ENCODE measurements around the gene KLF11.
"Not testable (repeated sequence)": the region's sequence is repeated elsewhere in the genome, so short reads cannot be mapped to it uniquely, and the experiment has no call there.

Gene KLF11

DNA sequence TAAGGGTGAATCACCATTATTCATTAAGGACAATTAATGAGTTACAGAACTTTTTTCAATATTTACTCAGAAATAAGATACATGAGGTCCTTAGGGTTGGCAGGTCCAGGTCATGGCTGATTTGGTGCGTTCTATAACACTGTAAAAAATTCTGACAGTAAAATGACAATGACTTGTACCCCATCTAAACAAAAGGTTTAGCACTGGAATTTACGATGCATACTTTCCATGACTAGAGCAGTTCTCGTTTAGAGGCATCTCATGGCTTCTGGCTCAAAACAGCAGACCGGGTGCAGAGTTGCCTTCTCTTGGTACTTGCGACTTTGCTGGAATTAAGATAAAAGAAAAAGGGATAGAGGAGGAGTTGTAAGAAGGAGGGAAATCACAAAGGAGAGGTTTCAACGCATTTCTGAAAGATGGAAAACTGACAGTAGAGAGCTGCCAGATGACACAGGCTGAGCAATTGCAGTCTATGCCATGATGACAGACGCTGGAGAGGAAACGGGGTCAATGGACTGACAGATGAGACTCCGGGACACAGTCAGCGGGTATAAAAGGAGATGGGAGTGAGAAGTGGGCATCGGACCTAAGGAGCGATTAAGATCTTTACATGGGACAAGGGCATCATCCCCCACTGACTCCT lies 41.0 kb downstream of the KLF11 start:
- Histone ChIP-seq H3K36me3 (ENCODE audit: control insufficient read depth in 2 of 2, insufficient read depth in 2 of 2, low read length in 2 of 2) (no peaks in the 10 kb centered on the region), H3K4me1 (ENCODE audit: control insufficient read depth in 2 of 2, insufficient read depth in 2 of 2, low read length in 2 of 2) (peaks cover 0 to under 1% of the 10 kb centered on the region in 2 donors), H3K27ac (ENCODE audit: low read depth in 2 of 2, low read length in 2 of 2) (no peak overlapping the region), H3K4me3 (ENCODE audit: low read length in 2 of 2) (no peak overlapping the region), H3K27me3 (ENCODE audit: control insufficient read depth in 2 of 2, insufficient read depth in 2 of 2, low read length in 2 of 2) (peaks cover 18 to 27% of the 10 kb centered on the region in 2 donors), H3K9me3 (ENCODE audit: control insufficient read depth in 2 of 2, low read length in 2 of 2) (no peaks in the 10 kb centered on the region), H3K9ac (ENCODE audit: low read depth in 1 of 2, low read length in 2 of 2) (no peak overlapping the region)

DNA sequence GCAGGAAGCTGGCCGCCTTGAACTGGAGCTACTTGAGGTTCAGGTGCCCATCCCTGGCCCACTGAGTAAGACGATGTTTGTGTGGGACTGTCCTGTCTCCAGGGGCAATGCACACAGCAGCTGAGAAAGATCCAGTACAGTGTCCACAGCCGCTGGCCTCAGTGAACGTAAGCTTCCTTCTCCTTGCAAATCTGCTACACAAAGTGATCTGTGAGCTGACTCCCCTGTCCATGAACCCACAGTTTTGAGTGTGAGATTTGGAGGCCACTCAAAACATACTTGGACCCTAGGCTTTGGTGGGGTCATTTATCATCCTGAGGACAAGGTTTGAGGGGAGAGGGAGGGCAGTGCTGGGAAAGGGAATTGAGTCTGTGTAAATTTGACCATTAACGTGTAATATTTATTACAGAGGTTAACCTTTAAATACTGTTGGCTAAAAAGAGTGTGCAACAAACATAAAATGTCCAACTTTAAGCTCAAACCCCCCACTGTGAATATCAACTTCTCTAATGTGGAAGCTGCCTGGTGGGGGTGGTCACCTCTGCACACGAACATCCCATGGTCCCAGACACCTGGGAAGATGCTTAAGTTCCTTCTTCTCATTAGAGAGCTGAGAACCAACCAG lies 41.8 kb downstream of the KLF11 start:
- Histone ChIP-seq H3K27me3 (ENCODE audit: control insufficient read depth in 2 of 2, insufficient read depth in 2 of 2, low read length in 2 of 2) (peaks cover 18 to 27% of the 10 kb centered on the region in 2 donors), H3K27ac (ENCODE audit: low read depth in 2 of 2, low read length in 2 of 2) (no peak overlapping the region), H3K4me3 (ENCODE audit: low read length in 2 of 2) (no peak overlapping the region), H3K9me3 (ENCODE audit: control insufficient read depth in 2 of 2, low read length in 2 of 2) (no peaks in the 10 kb centered on the region), H3K36me3 (ENCODE audit: control insufficient read depth in 2 of 2, insufficient read depth in 2 of 2, low read length in 2 of 2) (no peaks in the 10 kb centered on the region), H3K4me1 (ENCODE audit: control insufficient read depth in 2 of 2, insufficient read depth in 2 of 2, low read length in 2 of 2) (no peaks in the 10 kb centered on the region), H3K9ac (ENCODE audit: low read depth in 1 of 2, low read length in 2 of 2) (no peak overlapping the region)

DNA sequence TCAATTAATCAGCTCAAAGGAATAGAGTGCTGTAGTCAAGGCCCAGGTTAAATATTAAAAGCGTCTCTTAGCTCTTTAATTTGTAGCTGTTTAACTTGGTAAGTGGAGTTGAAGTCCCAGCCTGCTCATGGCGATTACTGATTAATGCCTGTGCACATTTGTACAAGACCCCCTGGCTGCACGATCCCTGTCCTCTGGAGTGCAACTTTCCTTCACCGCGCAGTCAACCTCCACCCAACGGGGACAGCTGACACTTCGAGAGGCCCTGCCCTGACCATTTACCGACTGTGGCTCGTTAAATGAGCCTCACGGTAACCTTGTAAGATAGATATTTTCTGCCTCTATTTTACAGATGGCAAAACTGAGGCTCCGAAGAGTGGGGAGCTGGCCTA lies 42.3 kb downstream of the KLF11 start:
- H3K27me3 ChIP-seq (ENCODE audit: control insufficient read depth in 2 of 2, insufficient read depth in 2 of 2, low read length in 2 of 2): peaks cover 18 to 25% of the 10 kb centered on the region in 2 donors

DNA sequence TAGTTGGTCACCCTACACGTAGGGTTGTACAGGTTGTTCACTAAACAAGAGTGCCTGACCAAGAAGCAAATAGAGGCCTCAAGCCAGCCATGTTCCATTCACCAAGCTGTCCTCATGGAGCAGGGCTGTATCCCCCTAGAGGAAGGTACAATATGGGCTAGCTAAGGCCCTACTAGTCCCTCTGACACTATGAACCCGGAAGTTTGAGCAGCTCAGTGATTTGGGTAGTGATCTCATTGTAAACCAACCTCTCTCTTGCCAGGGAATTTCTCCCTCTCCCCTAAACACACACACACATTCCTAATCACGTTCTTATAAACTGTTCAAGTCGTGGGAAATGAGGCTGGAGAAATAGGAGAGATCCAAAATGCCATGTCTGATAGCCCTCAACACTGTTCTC lies 43.6 kb downstream of the KLF11 start:
- peaks cover 0 to 3% of the 10 kb centered on the region in 2 donors for H3K4me1 ChIP-seq (ENCODE audit: control insufficient read depth in 2 of 2, insufficient read depth in 2 of 2, low read length in 2 of 2)
- H3K9ac ChIP-seq (ENCODE audit: low read depth in 1 of 2, low read length in 2 of 2): no peak overlapping the region
- no peak overlapping the region for H3K27ac ChIP-seq (ENCODE audit: low read depth in 2 of 2, low read length in 2 of 2)
- no peak overlapping the region for H3K4me3 ChIP-seq (ENCODE audit: low read length in 2 of 2)
- H3K36me3 ChIP-seq (ENCODE audit: control insufficient read depth in 2 of 2, insufficient read depth in 2 of 2, low read length in 2 of 2): no peaks in the 10 kb centered on the region
- H3K9me3 ChIP-seq (ENCODE audit: control insufficient read depth in 2 of 2, low read length in 2 of 2): no peaks in the 10 kb centered on the region
- H3K27me3 ChIP-seq (ENCODE audit: control insufficient read depth in 2 of 2, insufficient read depth in 2 of 2, low read length in 2 of 2): peaks cover 12 to 20% of the 10 kb centered on the region in 2 donors

More for the DNA sequence above, 42.3 kb downstream of the KLF11 start:
- Histone ChIP-seq H3K27ac (ENCODE audit: low read depth in 2 of 2, low read length in 2 of 2) (no peak overlapping the region), H3K4me3 (ENCODE audit: low read length in 2 of 2) (no peak overlapping the region), H3K4me1 (ENCODE audit: control insufficient read depth in 2 of 2, insufficient read depth in 2 of 2, low read length in 2 of 2) (no peaks in the 10 kb centered on the region), H3K9me3 (ENCODE audit: control insufficient read depth in 2 of 2, low read length in 2 of 2) (no peaks in the 10 kb centered on the region), H3K9ac (ENCODE audit: low read depth in 1 of 2, low read length in 2 of 2) (no peak overlapping the region), H3K36me3 (ENCODE audit: control insufficient read depth in 2 of 2, insufficient read depth in 2 of 2, low read length in 2 of 2) (no peaks in the 10 kb centered on the region)

DNA sequence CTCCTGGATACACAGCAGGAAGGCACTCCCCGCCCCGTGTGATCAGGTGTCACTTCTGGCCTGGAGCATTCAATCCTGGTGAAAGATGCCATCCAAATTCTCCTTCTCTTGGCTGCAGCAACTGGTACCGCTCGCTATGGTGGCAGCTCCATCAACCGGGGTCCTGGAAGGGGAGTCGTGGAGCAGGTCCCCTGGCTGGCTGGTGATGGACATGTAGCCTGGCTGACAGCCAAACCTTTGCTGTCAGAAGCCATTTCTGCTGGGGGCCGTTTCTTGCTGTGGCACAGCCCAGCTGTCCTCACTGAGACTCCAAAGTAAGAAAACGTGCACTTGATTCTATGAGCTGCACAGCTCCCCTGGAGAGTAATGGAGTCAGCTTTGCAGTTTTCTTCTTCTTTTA lies 44.0 kb downstream of the KLF11 start:
- H3K36me3 ChIP-seq (ENCODE audit: control insufficient read depth in 2 of 2, insufficient read depth in 2 of 2, low read length in 2 of 2): no peaks in the 10 kb centered on the region
- H3K4me1 ChIP-seq (ENCODE audit: control insufficient read depth in 2 of 2, insufficient read depth in 2 of 2, low read length in 2 of 2): peaks cover 0 to 3% of the 10 kb centered on the region in 2 donors
- H3K27ac ChIP-seq (ENCODE audit: low read depth in 2 of 2, low read length in 2 of 2): no peak overlapping the region
- no peaks in the 10 kb centered on the region for H3K9me3 ChIP-seq (ENCODE audit: control insufficient read depth in 2 of 2, low read length in 2 of 2)
- peaks cover 12 to 20% of the 10 kb centered on the region in 2 donors for H3K27me3 ChIP-seq (ENCODE audit: control insufficient read depth in 2 of 2, insufficient read depth in 2 of 2, low read length in 2 of 2)
- no peak overlapping the region for H3K4me3 ChIP-seq (ENCODE audit: low read length in 2 of 2)
- no peak overlapping the region for H3K9ac ChIP-seq (ENCODE audit: low read depth in 1 of 2, low read length in 2 of 2)

DNA sequence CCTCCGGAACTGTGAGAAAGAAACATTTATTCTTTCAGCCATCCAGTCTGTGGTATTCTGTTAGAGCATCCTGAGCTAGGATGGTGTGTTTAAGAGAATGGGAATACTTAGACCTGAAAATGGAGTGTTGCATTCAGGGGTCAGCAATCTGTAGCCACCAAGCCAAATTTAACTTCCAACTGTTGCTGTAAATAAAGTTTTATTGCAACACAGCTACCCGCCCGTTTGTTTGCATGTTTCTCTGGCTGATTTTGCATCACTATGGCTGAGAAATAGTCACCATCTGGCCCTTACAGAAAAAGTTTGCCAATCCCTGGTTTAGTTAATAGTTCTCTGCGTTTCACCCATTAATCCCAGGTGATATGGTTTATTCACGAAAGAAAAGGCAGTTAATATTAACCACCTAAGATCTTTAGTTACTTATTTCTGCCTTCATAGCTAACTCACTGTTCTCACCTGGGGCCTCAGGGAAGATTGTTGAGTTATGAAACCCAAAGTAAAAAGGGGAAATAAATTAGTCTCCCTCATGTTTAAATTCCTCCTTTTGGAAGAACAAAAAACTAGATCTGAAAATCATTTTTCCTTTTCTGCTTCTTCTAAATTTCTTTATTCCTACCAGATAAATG lies 46.3 kb downstream of the KLF11 start:
- Histone ChIP-seq H3K27me3 (ENCODE audit: control insufficient read depth in 2 of 2, insufficient read depth in 2 of 2, low read length in 2 of 2) (peaks cover 0 to 3% of the 10 kb centered on the region in 2 donors), H3K4me1 (ENCODE audit: control insufficient read depth in 2 of 2, insufficient read depth in 2 of 2, low read length in 2 of 2) (peaks cover 0 to 3% of the 10 kb centered on the region in 2 donors), H3K9me3 (ENCODE audit: control insufficient read depth in 2 of 2, low read length in 2 of 2) (no peaks in the 10 kb centered on the region), H3K9ac (ENCODE audit: low read depth in 1 of 2, low read length in 2 of 2) (no peak overlapping the region), H3K4me3 (ENCODE audit: low read length in 2 of 2) (no peak overlapping the region), H3K36me3 (ENCODE audit: control insufficient read depth in 2 of 2, insufficient read depth in 2 of 2, low read length in 2 of 2) (no peaks in the 10 kb centered on the region), H3K27ac (ENCODE audit: low read depth in 2 of 2, low read length in 2 of 2) (no peak overlapping the region)

DNA sequence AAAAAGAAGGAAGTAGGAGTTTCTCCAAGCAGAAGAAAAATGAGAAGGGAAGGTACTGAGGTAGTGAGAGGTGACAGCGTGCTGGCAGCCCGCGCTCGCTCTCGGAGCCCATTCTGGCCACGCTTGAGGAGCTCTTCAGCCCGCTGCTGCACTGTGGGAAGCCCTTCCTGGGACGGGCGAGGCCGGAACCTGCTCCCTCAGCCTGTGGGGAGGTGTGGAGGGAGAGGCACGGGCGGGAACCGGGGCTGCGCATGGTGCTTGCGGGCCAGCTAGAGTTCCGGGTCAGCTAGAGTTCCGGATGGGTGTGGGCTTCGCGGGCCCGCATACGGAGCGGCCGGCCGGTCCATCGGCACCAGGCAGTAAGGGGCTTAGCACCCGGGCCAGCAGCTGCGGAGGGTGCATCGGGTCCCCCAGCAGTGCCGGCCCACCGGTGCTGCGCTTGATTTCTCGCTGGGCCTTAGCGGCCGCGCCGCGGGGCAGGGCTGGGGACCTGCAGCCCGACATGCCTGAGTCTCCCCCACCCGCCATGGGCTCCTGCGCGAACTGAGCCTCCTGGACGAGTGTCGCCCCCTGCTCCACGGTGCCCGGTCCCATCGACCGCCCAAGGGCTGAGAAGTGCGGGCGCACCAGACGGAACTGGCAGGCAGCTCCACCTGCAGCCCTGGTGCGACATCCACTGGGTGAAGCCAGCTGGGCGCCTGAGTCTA lies 48.0 kb downstream of the KLF11 start:
- peak overlapping the region in 1 of 2 donors; percentile 43 for H3K27ac ChIP-seq (ENCODE audit: low read depth in 2 of 2, low read length in 2 of 2)

DNA sequence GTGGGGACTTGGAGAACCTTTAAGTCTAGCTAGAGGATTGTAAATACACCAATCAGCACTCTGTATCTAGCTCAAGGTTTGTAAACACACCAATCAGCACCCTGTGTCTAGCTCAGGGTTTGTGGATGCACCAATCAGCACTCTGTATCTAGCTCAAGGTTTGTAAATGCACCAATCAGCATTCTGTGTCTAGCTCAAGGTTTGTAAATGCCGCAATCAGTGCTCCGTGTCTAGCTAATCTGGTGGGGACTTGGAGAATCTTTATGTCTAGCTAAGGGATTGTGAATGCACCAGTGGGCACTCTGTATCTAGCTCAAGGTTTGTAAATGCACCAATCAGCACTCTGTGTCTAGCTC lies 48.5 kb downstream of the KLF11 start:
- not testable (repeated sequence) for H3K4me3 ChIP-seq (ENCODE audit: low read length in 2 of 2); H3K36me3 ChIP-seq (ENCODE audit: control insufficient read depth in 2 of 2, insufficient read depth in 2 of 2, low read length in 2 of 2); H3K4me1 ChIP-seq (ENCODE audit: control insufficient read depth in 2 of 2, insufficient read depth in 2 of 2, low read length in 2 of 2); H3K27me3 ChIP-seq (ENCODE audit: control insufficient read depth in 2 of 2, insufficient read depth in 2 of 2, low read length in 2 of 2); H3K9me3 ChIP-seq (ENCODE audit: control insufficient read depth in 2 of 2, low read length in 2 of 2); H3K9ac ChIP-seq (ENCODE audit: low read depth in 1 of 2, low read length in 2 of 2)
- H3K27ac ChIP-seq (ENCODE audit: low read depth in 2 of 2, low read length in 2 of 2): peak overlapping the region in 1 of 2 donors; percentile 43

More for the DNA sequence above, 48.0 kb downstream of the KLF11 start:
- H3K4me1 ChIP-seq (ENCODE audit: control insufficient read depth in 2 of 2, insufficient read depth in 2 of 2, low read length in 2 of 2): peaks cover 0 to 3% of the 10 kb centered on the region in 2 donors
- no peaks in the 10 kb centered on the region for H3K36me3 ChIP-seq (ENCODE audit: control insufficient read depth in 2 of 2, insufficient read depth in 2 of 2, low read length in 2 of 2)
- H3K4me3 ChIP-seq (ENCODE audit: low read length in 2 of 2): peak overlapping the region; percentile 26 to 50
- no peaks in the 10 kb centered on the region for H3K9me3 ChIP-seq (ENCODE audit: control insufficient read depth in 2 of 2, low read length in 2 of 2)
- no peak overlapping the region for H3K9ac ChIP-seq (ENCODE audit: low read depth in 1 of 2, low read length in 2 of 2)
- H3K27me3 ChIP-seq (ENCODE audit: control insufficient read depth in 2 of 2, insufficient read depth in 2 of 2, low read length in 2 of 2): no peaks in the 10 kb centered on the region

DNA sequence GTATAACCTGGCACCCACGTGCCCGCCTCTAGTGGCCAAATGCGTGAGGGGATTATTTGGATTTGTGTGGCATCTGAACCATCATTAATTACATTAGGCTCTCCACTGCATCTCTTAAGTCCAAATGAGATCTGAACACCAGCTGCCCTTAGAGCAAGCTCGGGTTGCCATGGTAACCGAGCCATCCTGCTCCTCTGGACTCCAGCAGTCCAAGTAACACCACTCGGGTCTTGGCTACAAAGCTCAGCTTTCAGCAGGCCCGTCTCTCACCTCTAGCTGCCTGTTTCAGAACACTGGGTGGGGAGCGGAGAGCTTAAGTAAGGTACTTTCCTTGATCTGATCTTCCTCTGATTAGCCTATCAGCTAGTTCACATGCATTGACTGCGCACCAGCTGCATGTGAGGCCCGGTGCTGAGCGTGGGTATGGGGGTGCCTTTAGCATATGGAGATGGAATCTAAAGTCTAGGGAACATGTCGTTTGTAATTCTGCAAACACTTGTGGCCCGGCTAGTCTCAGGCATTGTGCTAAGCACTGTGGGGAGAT lies 51.0 kb downstream of the KLF11 start:
- no peaks in the 10 kb centered on the region for H3K9me3 ChIP-seq (ENCODE audit: control insufficient read depth in 2 of 2, low read length in 2 of 2)
- H3K27me3 ChIP-seq (ENCODE audit: control insufficient read depth in 2 of 2, insufficient read depth in 2 of 2, low read length in 2 of 2): no peaks in the 10 kb centered on the region
- H3K27ac ChIP-seq (ENCODE audit: low read depth in 2 of 2, low read length in 2 of 2): no peak overlapping the region
- H3K4me3 ChIP-seq (ENCODE audit: low read length in 2 of 2): no peak overlapping the region
- no peaks in the 10 kb centered on the region for H3K36me3 ChIP-seq (ENCODE audit: control insufficient read depth in 2 of 2, insufficient read depth in 2 of 2, low read length in 2 of 2)
- H3K9ac ChIP-seq (ENCODE audit: low read depth in 1 of 2, low read length in 2 of 2): no peak overlapping the region
- peaks cover 0 to 3% of the 10 kb centered on the region in 2 donors for H3K4me1 ChIP-seq (ENCODE audit: control insufficient read depth in 2 of 2, insufficient read depth in 2 of 2, low read length in 2 of 2)

DNA sequence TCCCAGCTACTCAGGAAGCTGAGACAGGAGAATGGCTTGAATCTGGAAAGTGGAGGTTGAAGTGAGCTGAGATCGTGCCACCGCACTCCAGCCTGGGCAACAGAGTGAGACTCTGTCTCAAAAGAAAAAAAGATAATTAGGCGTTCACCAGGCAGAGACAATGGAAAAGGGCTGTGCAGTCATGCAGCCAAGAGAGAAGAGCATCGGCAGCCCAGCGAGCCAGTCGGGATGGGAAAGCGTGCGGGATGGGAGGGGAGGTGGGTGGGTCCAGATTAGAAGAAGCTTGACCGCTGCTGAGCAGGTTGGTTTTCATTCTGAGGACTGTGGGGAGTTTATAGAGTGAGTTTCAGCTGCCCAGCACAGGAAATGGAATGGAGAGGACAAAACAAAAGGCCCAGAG lies 51.8 kb downstream of the KLF11 start:
- no peak overlapping the region for H3K27ac ChIP-seq (ENCODE audit: low read depth in 2 of 2, low read length in 2 of 2)
- no peaks in the 10 kb centered on the region for H3K9me3 ChIP-seq (ENCODE audit: control insufficient read depth in 2 of 2, low read length in 2 of 2)
- H3K9ac ChIP-seq (ENCODE audit: low read depth in 1 of 2, low read length in 2 of 2): no peak overlapping the region
- H3K4me1 ChIP-seq (ENCODE audit: control insufficient read depth in 2 of 2, insufficient read depth in 2 of 2, low read length in 2 of 2): peaks cover 0 to 3% of the 10 kb centered on the region in 2 donors
- no peaks in the 10 kb centered on the region for H3K36me3 ChIP-seq (ENCODE audit: control insufficient read depth in 2 of 2, insufficient read depth in 2 of 2, low read length in 2 of 2)
- no peaks in the 10 kb centered on the region for H3K27me3 ChIP-seq (ENCODE audit: control insufficient read depth in 2 of 2, insufficient read depth in 2 of 2, low read length in 2 of 2)
- H3K4me3 ChIP-seq (ENCODE audit: low read length in 2 of 2): no peak overlapping the region

Measured in mucosa of rectum (tissue), 2 donors.